ENCODE data around the gene HDC. TPM values are rescaled to one million over a fixed set of nuclear protein-coding genes. Genes with fewer than 3 reads are reported as not detected.

Gene HDC
- total RNA-seq, 2 donors from 2014 or later: 0.31 TPM; not detected in 1

GRCh38 chr15:50224606-50225005, 40.9 kb downstream of the HDC start:
- no peak for TF ChIP-seq CTCF (conservative IDR thresholded peaks at IDR 0.05)
- H3K9ac ChIP-seq (ENCODE audit: extremely low read depth, low read length, poor library complexity, severe bottlenecking): no peak overlapping the region
- H3K4me3 Mint-ChIP-seq: no peak overlapping the region

GRCh38 chr15:50222181-50222580, 43.3 kb downstream of the HDC start:
- no peak for DNase-seq
- Histone ChIP-seq H3K4me1 (ENCODE audit: control insufficient read depth, insufficient read depth, low read length) (no peaks in the 10 kb centered on the region), H3K27me3 (ENCODE audit: control insufficient read depth, insufficient read depth, low read length, poor library complexity, severe bottlenecking) (no peaks in the 10 kb centered on the region), H3K27ac (ENCODE audit: low read depth, low read length) (no peak overlapping the region), H3K9ac (ENCODE audit: extremely low read depth, low read length, poor library complexity, severe bottlenecking) (no peak overlapping the region), H3K9me3 (ENCODE audit: control insufficient read depth, low read length) (no peaks in the 10 kb centered on the region), H3K4me3 (ENCODE audit: low read length) (no peak overlapping the region), H3K36me3 (ENCODE audit: control insufficient read depth, insufficient read depth, low read length) (no peaks in the 10 kb centered on the region)
- Mint-ChIP-seq H3K36me3 (ENCODE audit: low read depth) (no peaks in the 10 kb centered on the region), H3K27ac (no peak overlapping the region), H3K4me1 (peaks cover 12% of the 10 kb centered on the region), H3K4me3 (no peak overlapping the region), H3K27me3 (ENCODE audit: insufficient read depth) (no peaks in the 10 kb centered on the region), H3K9me3 (no peaks in the 10 kb centered on the region)
- TF ChIP-seq CTCF (conservative IDR thresholded peaks at IDR 0.05): no peak
- WGBS, 2 experiments (ENCODE audit: insufficient coverage in 1 of 2, insufficient read length in 1 of 2): 96 to 100% methylated on average over 2 of the region's 2 CpGs

More at GRCh38 chr15:50224606-50225005, 40.9 kb downstream of the HDC start:
- DNase-seq: no peak
- Mint-ChIP-seq H3K27ac (no peak overlapping the region), H3K36me3 (ENCODE audit: low read depth) (no peaks in the 10 kb centered on the region), H3K9me3 (no peaks in the 10 kb centered on the region), H3K27me3 (ENCODE audit: insufficient read depth) (no peaks in the 10 kb centered on the region), H3K4me1 (peaks cover 1% of the 10 kb centered on the region)
- Histone ChIP-seq H3K27ac (ENCODE audit: low read depth, low read length) (no peak overlapping the region), H3K36me3 (ENCODE audit: control insufficient read depth, insufficient read depth, low read length) (no peaks in the 10 kb centered on the region), H3K4me1 (ENCODE audit: control insufficient read depth, insufficient read depth, low read length) (no peaks in the 10 kb centered on the region), H3K9me3 (ENCODE audit: control insufficient read depth, low read length) (no peaks in the 10 kb centered on the region), H3K4me3 (ENCODE audit: low read length) (no peak overlapping the region), H3K27me3 (ENCODE audit: control insufficient read depth, insufficient read depth, low read length, poor library complexity, severe bottlenecking) (no peaks in the 10 kb centered on the region)
- 88 to 94% methylated on average over 3 to 4 of the region's 5 CpGs for WGBS, 2 experiments (ENCODE audit: insufficient coverage in 1 of 2, insufficient read length in 1 of 2)

- no peak overlapping the region for H3K27ac Mint-ChIP-seq
- Histone ChIP-seq H3K9me3 (ENCODE audit: control insufficient read depth, low read length) (no peaks in the 10 kb centered on the region), H3K36me3 (ENCODE audit: control insufficient read depth, insufficient read depth, low read length) (no peaks in the 10 kb centered on the region), H3K9ac (ENCODE audit: extremely low read depth, low read length, poor library complexity, severe bottlenecking) (no peak overlapping the region), H3K4me1 (ENCODE audit: control insufficient read depth, insufficient read depth, low read length) (no peaks in the 10 kb centered on the region), H3K4me3 (ENCODE audit: low read length) (no peak overlapping the region), H3K27me3 (ENCODE audit: control insufficient read depth, insufficient read depth, low read length, poor library complexity, severe bottlenecking) (no peaks in the 10 kb centered on the region), H3K27ac (ENCODE audit: low read depth, low read length) (no peak overlapping the region)
- WGBS, 2 experiments (ENCODE audit: insufficient coverage in 1 of 2, insufficient read length in 1 of 2): 82 to 97% methylated on average over 2 of the region's 2 CpGs
- no peak for DNase-seq
- TF ChIP-seq CTCF (conservative IDR thresholded peaks at IDR 0.05): no peak
- H3K27me3 Mint-ChIP-seq (ENCODE audit: insufficient read depth): no peaks in the 10 kb centered on the region
- no peaks in the 10 kb centered on the region for H3K36me3 Mint-ChIP-seq (ENCODE audit: low read depth)
- peaks cover 12% of the 10 kb centered on the region for H3K4me1 Mint-ChIP-seq
- H3K9me3 Mint-ChIP-seq: peaks cover 12% of the 10 kb centered on the region
- H3K4me3 Mint-ChIP-seq: no peak overlapping the region
Measured at GRCh38 chr15:50219820-50220219, 45.7 kb downstream of the HDC start.

Measured in endodermal cell (in vitro differentiated cells).